SK-N-DZ (cell line): ENCODE measurements around the gene MDP1.
A peak's percentile ranks its signal among the peaks of the same experiment; 100 is the strongest.
"Not testable (repeated sequence)": the region's sequence is repeated elsewhere in the genome, so short reads cannot be mapped to it uniquely, and the experiment has no call there.

Source experiments
- DNase-seq: peaks from one replicate; pipeline ENCODE4 v3.0.0-alpha.2; 2015; ENCODE audit warnings: low spot score

Gene MDP1

GRCh38 chr14:24202538-24202937 lies 13.3 kb downstream of the MDP1 start:
- DNase-seq = not testable (repeated sequence)

- DNase-seq = no peak
Observed at GRCh38 chr14:24198814-24199524, 16.9 kb downstream of the MDP1 start.

- DNase-seq = no peak
Observed at GRCh38 chr14:24197056-24197450, 18.8 kb downstream of the MDP1 start.

GRCh38 chr14:24196071-24197055 lies 19.5 kb downstream of the MDP1 start:
- peak; percentile 41 for DNase-seq

GRCh38 chr14:24195186-24196070 lies 20.4 kb downstream of the MDP1 start, which contains the start of gene TM9SF1:
TM9SF1 (minus strand) TSS chr14:24195441; CDS start chr14:24195019, 422 bp downstream.
- DNase-seq = peak; percentile 91

- DNase-seq = no peak
Observed at GRCh38 chr14:24194873-24195185, 21.0 kb downstream of the MDP1 start.

GRCh38 chr14:24194186-24194872 lies 21.5 kb downstream of the MDP1 start:
- DNase-seq = no peak

- DNase-seq = no peak
Observed at GRCh38 chr14:24192933-24193332, 22.9 kb downstream of the MDP1 start.

GRCh38 chr14:24190416-24190815 lies 25.4 kb downstream of the MDP1 start:
- no peak for DNase-seq

GRCh38 chr14:24189460-24189859 lies 26.4 kb downstream of the MDP1 start:
- DNase-seq = no peak

GRCh38 chr14:24189059-24189375 lies 26.8 kb downstream of the MDP1 start:
- DNase-seq = no peak

GRCh38 chr14:24188251-24189058 lies 27.4 kb downstream of the MDP1 start, which contains the start of gene IPO4:
IPO4 (minus strand) TSS chr14:24188816; CDS start chr14:24188787, 29 bp downstream.
- DNase-seq = peak; percentile 97

GRCh38 chr14:24187539-24187915 lies 28.3 kb downstream of the MDP1 start:
- no peak for DNase-seq

- DNase-seq = no peak
Observed at GRCh38 chr14:24186831-24187538, 28.9 kb downstream of the MDP1 start.

- no peak for DNase-seq
Observed at GRCh38 chr14:24185741-24186140, 30.1 kb downstream of the MDP1 start.

GRCh38 chr14:24185026-24185425 lies 30.8 kb downstream of the MDP1 start:
- DNase-seq = no peak

- no peak for DNase-seq
Observed at GRCh38 chr14:24184104-24184970, 31.5 kb downstream of the MDP1 start.

- DNase-seq = no peak
Observed at GRCh38 chr14:24183014-24183481, 32.8 kb downstream of the MDP1 start.
